H9 (cell line): Measurements from ENCODE around the gene NLN. TPM values are rescaled to one million over a fixed set of nuclear protein-coding genes. Genes with fewer than 3 reads are reported as not detected.

Source experiments
- DNase-seq: peaks from one replicate; pipeline ENCODE4 v3.0.0-alpha.2; 2017
- H2AFZ ChIP-seq: one replicate; pipeline ENCODE4 v1.6.1; 2013; ENCODE audit warnings: mild to moderate bottlenecking, low read length, control low read depth, moderate library complexity
- H2AK5ac ChIP-seq: 2 replicates; pipeline ENCODE4 v1.6.1; 2013; ENCODE audit warnings: low read length, control low read depth, mixed read lengths; ENCODE audit not compliant: insufficient read length
- H2BK120ac ChIP-seq: one replicate; pipeline ENCODE4 v1.6.1; 2013; ENCODE audit warnings: low read depth, mild to moderate bottlenecking, low read length, control low read depth, inconsistent platforms; ENCODE audit not compliant: poor library complexity, severe bottlenecking
- H2BK12ac ChIP-seq: 2 replicates; pipeline ENCODE4 v1.6.1; 2013; ENCODE audit warnings: low read length, control low read depth, mixed read lengths, low read depth; ENCODE audit not compliant: insufficient read length
- H2BK15ac ChIP-seq: 2 replicates; pipeline ENCODE4 v1.6.1; 2013; ENCODE audit warnings: low read depth, low read length, control low read depth
- H2BK20ac ChIP-seq: one replicate; pipeline ENCODE4 v1.6.1; 2013; ENCODE audit warnings: low read depth, mild to moderate bottlenecking, low read length, control low read depth, inconsistent platforms; ENCODE audit not compliant: poor library complexity, severe bottlenecking
- H2BK5ac ChIP-seq: 2 replicates; pipeline ENCODE4 v1.6.1; 2013; ENCODE audit warnings: low read length, control low read depth, mixed read lengths; ENCODE audit not compliant: insufficient read length
- H3K14ac ChIP-seq: 2 replicates; pipeline ENCODE4 v1.6.1; 2013; ENCODE audit warnings: low read length, control low read depth; ENCODE audit not compliant: insufficient read depth
- H3K18ac ChIP-seq: 2 replicates; pipeline ENCODE4 v1.6.1; 2013; ENCODE audit warnings: low read depth, mild to moderate bottlenecking, mixed read lengths, low read length, control low read depth; ENCODE audit not compliant: insufficient read length
- H3K23ac ChIP-seq: 2 replicates; pipeline ENCODE4 v1.6.1; 2013; ENCODE audit warnings: low read length, control low read depth, mixed read lengths, low read depth; ENCODE audit not compliant: insufficient read length
- H3K23me2 ChIP-seq: 2 replicates; pipeline ENCODE4 v1.6.1; 2013; ENCODE audit warnings: low read depth, mild to moderate bottlenecking, mixed read lengths, low read length, control low read depth; ENCODE audit not compliant: insufficient read length, poor library complexity, severe bottlenecking
- H3K27ac ChIP-seq: 2 replicates; pipeline ENCODE4 v1.5.1; 2013; ENCODE audit warnings: low read length, control low read depth, mixed read lengths, low read depth; ENCODE audit not compliant: insufficient read length
- H3K27me3 ChIP-seq: 2 replicates; pipeline ENCODE4 v1.6.1; 2013; ENCODE audit warnings: low read length, control low read depth, inconsistent platforms; ENCODE audit not compliant: insufficient read depth
- H3K4ac ChIP-seq: 2 replicates; pipeline ENCODE4 v1.6.1; 2013; ENCODE audit warnings: low read depth, mild to moderate bottlenecking, control low read depth, inconsistent platforms, low read length, moderate library complexity
- H3K4me1 ChIP-seq: 2 replicates; pipeline ENCODE4 v1.6.1; 2013; ENCODE audit warnings: low read length, control low read depth, inconsistent platforms; ENCODE audit not compliant: insufficient read depth
- H3K4me2 ChIP-seq: 2 replicates; pipeline ENCODE4 v1.6.1; 2013; ENCODE audit warnings: low read length, control low read depth, mixed read lengths; ENCODE audit not compliant: insufficient read length, insufficient read depth
- H3K56ac ChIP-seq: 2 replicates; pipeline ENCODE4 v1.6.1; 2013; ENCODE audit warnings: low read depth, mild to moderate bottlenecking, mixed read lengths, low read length, control low read depth; ENCODE audit not compliant: insufficient read length
- H3K79me1 ChIP-seq: 2 replicates; pipeline ENCODE4 v1.6.1; 2013; ENCODE audit warnings: low read depth, mild to moderate bottlenecking, moderate library complexity, low read length, control low read depth, inconsistent platforms; ENCODE audit not compliant: insufficient read depth, poor library complexity, severe bottlenecking
- H3K79me2 ChIP-seq: 2 replicates; pipeline ENCODE4 v1.6.1; 2013; ENCODE audit warnings: low read length, control low read depth, inconsistent platforms; ENCODE audit not compliant: insufficient read depth
- H3K9ac ChIP-seq: 2 replicates; pipeline ENCODE4 v1.6.1; 2013; ENCODE audit warnings: low read length, control low read depth, mixed read lengths; ENCODE audit not compliant: insufficient read length; ENCODE audit errors: extremely low read depth
- H3K9me3 ChIP-seq: one replicate; pipeline ENCODE4 v1.6.1; 2013; ENCODE audit warnings: low read depth, low read length, inconsistent platforms; ENCODE audit not compliant: control insufficient read depth
- H3T11ph ChIP-seq: one replicate; pipeline ENCODE4 v1.6.1; 2013; ENCODE audit warnings: mild to moderate bottlenecking, low read length, control low read depth, inconsistent platforms
- H4K20me1 ChIP-seq: one replicate; pipeline ENCODE4 v1.6.1; 2013; ENCODE audit not compliant: control insufficient read depth, insufficient read length, insufficient read depth
- H4K5ac ChIP-seq: 2 replicates; pipeline ENCODE4 v1.6.1; 2013; ENCODE audit warnings: low read depth, mild to moderate bottlenecking, mixed read lengths, low read length, control low read depth; ENCODE audit not compliant: insufficient read length
- H4K8ac ChIP-seq: replicated peaks from 2 replicates; pipeline ENCODE4 v1.6.1; 2013; ENCODE audit warnings: low read length, control low read depth, mixed read lengths, low read depth; ENCODE audit not compliant: insufficient read length
- H4K91ac ChIP-seq: 2 replicates; pipeline ENCODE4 v1.6.1; 2013; ENCODE audit warnings: low read depth, mild to moderate bottlenecking, moderate library complexity, mixed read lengths, low read length, control low read depth; ENCODE audit not compliant: insufficient read length
- H3K27ac Mint-ChIP-seq, 3 experiments: 2 replicates in 2 of 3; 3 replicates in 1 of 3; pipeline ENCODE4 v1.8.0; 2020 to 2021; ENCODE audit warnings: mixed read lengths in 3 of 3, mild to moderate bottlenecking in 1 of 3, moderate library complexity in 1 of 3
- H3K27me3 Mint-ChIP-seq: 2 replicates; pipeline ENCODE4 v1.8.0; 2021; ENCODE audit warnings: low read depth, mild to moderate bottlenecking, moderate library complexity, mixed read lengths
- H3K36me3 Mint-ChIP-seq, 3 experiments: 2 replicates in 2 of 3; 3 replicates in 1 of 3; pipeline ENCODE4 v1.8.0; 2020 to 2021; ENCODE audit warnings: low read depth in 3 of 3, mixed read lengths in 3 of 3; ENCODE audit not compliant: insufficient read depth in 1 of 3
- H3K4me1 Mint-ChIP-seq, 2 experiments: 2 replicates each; pipeline ENCODE4 v1.8.0; 2020; ENCODE audit warnings: mixed read lengths in 2 of 2
- H3K4me3 Mint-ChIP-seq, 2 experiments: 2 replicates in 1 of 2; 3 replicates in 1 of 2; pipeline ENCODE4 v1.8.0; 2020 to 2021; ENCODE audit warnings: mild to moderate bottlenecking in 2 of 2, mixed read lengths in 2 of 2, moderate library complexity in 1 of 2
- H3K9me3 Mint-ChIP-seq, 2 experiments: 2 replicates in 1 of 2; 3 replicates in 1 of 2; pipeline ENCODE4 v1.8.0; 2020; ENCODE audit warnings: mild to moderate bottlenecking in 2 of 2, mixed read lengths in 2 of 2, moderate library complexity in 1 of 2
- CTCF ChIP-seq: fragments of 200-600 bp; sonication (generic); conservative IDR thresholded peaks from 3 replicates; pipeline ENCODE4 v1.8.0; 2021; ENCODE audit warnings: antibody characterized with exemption, mild to moderate bottlenecking
- WGBS: extraction: QIAGEN DNeasy Blood & Tissue Kit; methylation state at CpG from one replicate; pipeline ENCODE4 v1.1.7; 2013; ENCODE audit warnings: missing lambda C conversion rate, low lambda C conversion rate, mixed read lengths; ENCODE audit not compliant: insufficient read length; ENCODE audit errors: extremely low coverage; 5-methylcytosine and 5-hydroxymethylcytosine counted together
- total RNA-seq: library from RNA; stranded (reverse); gene quantifications from 2 replicates; pipeline ENCODE4 v1.2.1, GENCODE V29; 2021

NLN gene
- total RNA-seq, 1 experiment from 2014 or later, result 137 TPM

GRCh38 chr5:65874241-65874640 is 152.2 kb downstream of the NLN start:
- Mint-ChIP-seq H3K9me3 (peaks cover 0 to 8% of the 10 kb centered on the region in 2 experiments; a peak in 2 of 5 replicates), H3K27ac (no peak overlapping the region; a peak in 1 of 7 replicates), H3K4me3 (no peak overlapping the region), H3K36me3 (no peaks in the 10 kb centered on the region; a peak in 1 of 7 replicates), H3K4me1 (no peaks in the 10 kb centered on the region), H3K27me3 (no peaks in the 10 kb centered on the region)
- Histone ChIP-seq H4K20me1 (no peaks in the 10 kb centered on the region), H2BK15ac (no peak overlapping the region), H3K18ac (no peak overlapping the region), H3K23ac (no peak overlapping the region), H2AK5ac (no peak overlapping the region), H2BK12ac (no peak overlapping the region), H2BK120ac (no peak overlapping the region), H3K79me2 (no peaks in the 10 kb centered on the region), H4K5ac (no peak overlapping the region), H2AFZ (no peak overlapping the region), H3K56ac (no peak overlapping the region), H3K9ac (no peak overlapping the region), H3K9me3 (no peaks in the 10 kb centered on the region), H3K4me1 (no peaks in the 10 kb centered on the region), H3K79me1 (no peaks in the 10 kb centered on the region), H4K8ac (no peak overlapping the region), H3K4ac (no peak overlapping the region), H3K27ac (no peak overlapping the region), H2BK5ac (no peak overlapping the region), H3T11ph (no peak overlapping the region), H2BK20ac (no peak overlapping the region), H3K23me2 (no peaks in the 10 kb centered on the region), H3K14ac (no peak overlapping the region), H4K91ac (no peak overlapping the region), H3K4me2 (no peak overlapping the region), H3K27me3 (no peaks in the 10 kb centered on the region)
- no peak for DNase-seq
- TF ChIP-seq CTCF, result no peak
- WGBS, result no CpG with 5 or more reads among the region's 3 CpGs
